K562 (cell line): ENCODE results near the gene FOXN1. TPM values are rescaled to one million over a fixed set of nuclear protein-coding genes. Genes with fewer than 3 reads are reported as not detected.

ENCODE experiments used
- ATAC-seq: fragments of 200-7000 bp; cut with Tn5 transposase; 3 replicates; pipeline ENCODE4 v1.9.1; 2020; ENCODE audit warnings: moderate library complexity
- BruUV-seq: library from RNA; stranded (reverse); fragments of 400-500 nt; replicated peaks from 2 replicates; lab custom pipeline; 2021; lab: Mats Ljungman, UMichigan
- CTCF ChIA-PET: fragments of 300-600 bp; formaldehyde crosslinking; extraction: SDS; loops from one replicate; lab custom pipeline; 2021; ENCODE audit warnings: low intra/inter-chr PET ratio; lab: Yijun Ruan, JAX
- POLR2A ChIA-PET: fragments of 300-600, 350-650 bp; sonication (Branson Sonifier 250); formaldehyde crosslinking; extraction: SDS; loops from one replicate; lab custom pipeline; 2021; ENCODE audit warnings: antibody characterized with exemption, inconsistent platforms; lab: Yijun Ruan, JAX
- DNase-seq, 4 experiments: peaks; one replicate each; pipeline versions ENCODE4 v3.0.0 to v3.0.0-alpha.2; 2011 to 2018; ENCODE audit warnings: low spot score in 3 of 4, mixed read lengths in 3 of 4; ENCODE audit errors: extremely low read depth in 1 of 4
- FAIRE-seq: peaks from 2 replicates; lab custom pipeline; 2011; peaks lifted over from hg19 to GRCh38; lab: Jason Lieb, UNC
- H2AFZ ChIP-seq: 2 replicates; pipeline ENCODE4 v1.6.0; 2011; ENCODE audit warnings: low read depth, low read length, control low read depth, inconsistent platforms
- H3K27ac ChIP-seq: fragments of 200-600 bp; 3 replicates; pipeline ENCODE4 v1.8.0; 2011; ENCODE audit warnings: low read depth, mild to moderate bottlenecking, control low read depth, inconsistent platforms, low read length, moderate library complexity, mixed read lengths; ENCODE audit errors: extremely low read depth
- H3K27me3 ChIP-seq, 2 experiments: fragments of 300-600 bp in 1 of 2; 2 replicates in 1 of 2; 3 replicates in 1 of 2; pipeline versions ENCODE4 v1.6.0 to v1.8.0; 2011; ENCODE audit warnings: inconsistent platforms in 2 of 2, low read length in 2 of 2, mild to moderate bottlenecking in 1 of 2, mixed read lengths in 1 of 2, moderate library complexity in 1 of 2; ENCODE audit not compliant: control insufficient read depth in 2 of 2, insufficient read depth in 2 of 2
- H3K36me3 ChIP-seq: fragments of 300-600 bp; 3 replicates; pipeline ENCODE4 v1.8.0; 2011; ENCODE audit warnings: mild to moderate bottlenecking, low read length, inconsistent platforms; ENCODE audit not compliant: control insufficient read depth, insufficient read depth
- H3K4me1 ChIP-seq, 2 experiments: fragments of 200-600 bp in 1 of 2; replicated peaks in 1 of 2; 2 replicates in 1 of 2; 3 replicates in 1 of 2; pipeline versions ENCODE4 v1.5.1 to v1.8.0; 2011; ENCODE audit warnings: inconsistent platforms in 2 of 2, low read length in 2 of 2, mild to moderate bottlenecking in 1 of 2, mixed read lengths in 1 of 2, moderate library complexity in 1 of 2; ENCODE audit not compliant: control insufficient read depth in 2 of 2, insufficient read depth in 2 of 2
- H3K4me2 ChIP-seq: 2 replicates; pipeline ENCODE4 v1.6.1; 2011; ENCODE audit warnings: low read length, control low read depth, inconsistent platforms, mixed read lengths; ENCODE audit not compliant: insufficient read depth
- H3K4me3 ChIP-seq: fragments of 200-600 bp; sonication (generic), shearing (Covaris generic); 2 replicates; pipeline ENCODE4 v1.5.1; 2016; ENCODE audit warnings: control low read depth, inconsistent platforms
- H3K79me2 ChIP-seq: fragments of 200-600 bp; 3 replicates; pipeline ENCODE4 v1.8.0; 2011; ENCODE audit warnings: low read length, inconsistent platforms; ENCODE audit not compliant: control insufficient read depth, insufficient read depth
- H3K9ac ChIP-seq, 2 experiments: 2 replicates each; pipeline versions ENCODE4 v1.6.0 to v1.6.1; 2011; ENCODE audit warnings: low read depth in 2 of 2, low read length in 2 of 2, control low read depth in 1 of 2, inconsistent platforms in 1 of 2, mild to moderate bottlenecking in 1 of 2, mixed read lengths in 1 of 2; ENCODE audit not compliant: insufficient read depth in 1 of 2
- H3K9me1 ChIP-seq: one replicate; pipeline ENCODE4 v1.6.0; 2011; ENCODE audit warnings: inconsistent platforms, mild to moderate bottlenecking, low read length, moderate library complexity; ENCODE audit not compliant: control insufficient read depth, insufficient read depth
- H3K9me3 ChIP-seq: replicated peaks from 2 replicates; pipeline ENCODE4 v1.5.1; 2011; ENCODE audit warnings: low read depth, low read length, inconsistent platforms; ENCODE audit not compliant: control insufficient read depth, insufficient read depth
- H4K20me1 ChIP-seq: replicated peaks from 2 replicates; pipeline ENCODE4 v1.6.1; 2011; ENCODE audit warnings: low read length, inconsistent platforms, mixed read lengths; ENCODE audit not compliant: control insufficient read depth, insufficient read depth
- BRF1 ChIP-seq: IDR thresholded peaks from 3 replicates; pipeline ENCODE4 v1.6.1; 2011; ENCODE audit warnings: borderline replicate concordance, mild to moderate bottlenecking; ENCODE audit not compliant: insufficient read length; ENCODE audit errors: extremely low read depth
- MCM7 ChIP-seq, 2 experiments: fragments of 450-650 bp; IDR thresholded peaks; 2 replicates each; pipeline ENCODE4 v1.6.1; 2016 to 2018
- MTA3 ChIP-seq: fragments of 450-650 bp; formaldehyde crosslinking; IDR thresholded peaks from 2 replicates; pipeline ENCODE4 v1.6.1; 2017; ENCODE audit warnings: mild to moderate bottlenecking, borderline replicate concordance
- NCOA6 ChIP-seq: fragments of 450-650 bp; IDR thresholded peaks from 2 replicates; pipeline ENCODE4 v1.6.1; 2017; ENCODE audit warnings: mild to moderate bottlenecking
- NR2C2 ChIP-seq, 2 experiments: fragments of 200-800 bp in 1 of 2; sonication (Bioruptor generic) in 1 of 2; sonication (generic) in 1 of 2; formaldehyde crosslinking in 1 of 2; IDR thresholded peaks; 2 replicates each; pipeline versions ENCODE4 v1.6.1 to v1.8.0; 2016 to 2022; ENCODE audit warnings: mild to moderate bottlenecking in 1 of 2, missing compliant biosample characterization in 1 of 2, missing genetic modification characterization in 1 of 2, missing genetic modification reagents in 1 of 2
- NR2F6 ChIP-seq: fragments of 450-650 bp; formaldehyde crosslinking; IDR thresholded peaks from 2 replicates; pipeline ENCODE4 v1.4.0; 2020; ENCODE audit warnings: mild to moderate bottlenecking
- PTRF ChIP-seq: fragments of 450-650 bp; IDR thresholded peaks from 2 replicates; pipeline ENCODE4 v1.6.1; 2016; ENCODE audit warnings: mild to moderate bottlenecking, missing genetic modification characterization, missing compliant biosample characterization
- SIN3A ChIP-seq, 2 experiments: fragments of 150-350 bp in 1 of 2; IDR thresholded peaks; 2 replicates each; pipeline ENCODE4 v1.6.1; 2011 to 2016; ENCODE audit warnings: borderline replicate concordance in 2 of 2, low read depth in 2 of 2, low read length in 2 of 2, mild to moderate bottlenecking in 2 of 2, moderate library complexity in 2 of 2; ENCODE audit not compliant: control insufficient read depth in 1 of 2
- ZSCAN32 ChIP-seq: fragments of 450-650 bp; formaldehyde crosslinking; IDR thresholded peaks from 2 replicates; pipeline ENCODE4 v1.4.0; 2020; ENCODE audit warnings: mild to moderate bottlenecking, moderate library complexity
- WGBS: fragments of 100-300 bp; shearing (Covaris generic); methylation state at CpG from one replicate; pipeline ENCODE4 v1.1.6; 2016; ENCODE audit warnings: low coverage, mixed read lengths; ENCODE audit not compliant: insufficient coverage; ENCODE audit errors: missing lambda C conversion rate; 5-methylcytosine and 5-hydroxymethylcytosine counted together
- in situ Hi-C: fragments of 300-500 bp; cut with MboI; formaldehyde crosslinking; loops from 4 replicates; pipeline ENCODE4 v1.15.0; 2018; ENCODE audit warnings: inconsistent platforms, mixed read lengths
- intact Hi-C: fragments of 100-400 bp; cut with micrococcal nuclease; formaldehyde crosslinking; loops from 2 replicates; pipeline ENCODE4 v1.14.2; 2022
- polyA plus RNA-seq, 8 experiments: library from polyadenylated mRNA; depleted of rRNA in 4 of 8; stranded (reverse) in 5 of 8; unstranded in 3 of 8; fragments of >200 nt; fragmentation: Nextera tagmentation in 2 of 8; fragmentation: Illumina TruSeq in 1 of 8; extraction: Ambion mirVana in 2 of 8; extraction: Trizol in 1 of 8; gene quantifications; 2 replicates each; pipeline versions ENCODE4 v1.2.1 to v1.2.3, GENCODE V29; 2011 to 2014; ENCODE audit warnings: inconsistent platforms in 1 of 8, missing spikeins in 1 of 8
- total RNA-seq, 7 experiments: library from RNA; depleted of rRNA in 6 of 7; stranded (reverse); fragments of >200 nt in 6 of 7; fragmentation: Illumina TruSeq in 2 of 7; extraction: Trizol in 2 of 7; gene quantifications; 2 replicates each; pipeline versions ENCODE4 v1.2.1 to v1.2.3, GENCODE V29; 2011 to 2021; ENCODE audit warnings: low replicate concordance in 1 of 7
- TF ChIP-seq, protein P1 (sequence below): fragments of 450-650 bp; conservative IDR thresholded peaks from 2 replicates; pipeline ENCODE4 v1.6.1; 2016; ENCODE audit warnings: missing genetic modification characterization, low read depth, mild to moderate bottlenecking, missing compliant biosample characterization, moderate library complexity
- TF ChIP-seq, protein P2 (sequence below): sonication (generic); formaldehyde crosslinking; IDR thresholded peaks from 2 replicates; pipeline ENCODE4 v1.8.0; 2023; ENCODE audit warnings: mild to moderate bottlenecking, missing genetic modification reagents
- TF ChIP-seq, protein P3 (sequence below): sonication (generic); formaldehyde crosslinking; IDR thresholded peaks from 2 replicates; pipeline ENCODE4 v1.5.0; 2020; ENCODE audit warnings: missing genetic modification reagents
- TF ChIP-seq, protein P4 (sequence below), 2 experiments: fragments of 450-650 bp; conservative IDR thresholded peaks; 2 replicates each; pipeline ENCODE4 v1.6.1; 2017; ENCODE audit warnings: mild to moderate bottlenecking in 2 of 2, moderate library complexity in 2 of 2

FOXN1 gene
- total and polyA plus RNA-seq, 9 of the 15 experiments (the other 6 are each of a cell fraction or from before 2014, with no cell fraction given), result not detected

DNA sequence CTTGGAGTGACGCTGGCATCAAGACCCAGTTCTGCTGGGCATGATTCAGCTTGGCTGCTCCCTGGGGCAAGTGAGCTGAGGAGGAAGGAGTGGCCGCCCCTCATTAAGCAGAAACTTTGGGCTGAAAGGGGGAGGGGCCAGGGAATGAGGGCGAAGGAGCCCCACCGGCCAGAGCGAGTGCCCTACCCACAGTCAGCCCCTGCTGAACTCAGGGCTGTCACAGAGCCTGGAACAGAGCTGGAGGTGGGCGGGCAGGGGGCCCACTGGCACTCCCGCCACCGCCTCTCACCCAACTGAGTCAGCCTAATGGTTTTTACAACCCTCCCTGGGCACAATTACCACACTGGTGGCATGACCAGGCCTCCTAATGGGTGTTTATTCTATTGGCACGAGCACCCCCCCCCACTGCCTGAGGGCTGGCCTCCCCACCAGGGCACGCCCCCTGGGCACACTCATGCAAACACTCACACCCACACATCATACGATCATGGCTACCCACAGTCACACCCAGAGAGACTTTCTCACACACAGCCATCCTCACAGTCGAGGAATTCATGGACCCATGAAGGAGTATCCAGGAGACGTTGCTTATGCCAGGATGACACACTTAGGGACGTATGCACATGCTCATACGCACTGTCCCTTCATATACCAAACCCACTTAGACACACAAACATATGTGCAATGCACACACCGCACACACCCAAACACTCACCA is 27.1 kb downstream of the FOXN1 start:
- H2AFZ ChIP-seq, result no peak overlapping the region
- H3K4me3 ChIP-seq, result no peak overlapping the region
- POLR2A ChIA-PET, result no interaction called here
- H3K9me1 ChIP-seq, result no peaks in the 10 kb centered on the region
- no peak overlapping the region for H3K4me2 ChIP-seq
- no peaks in the 10 kb centered on the region for H3K79me2 ChIP-seq
- no peaks in the 10 kb centered on the region for H3K36me3 ChIP-seq
- CTCF ChIA-PET, result no interaction called here
- WGBS, result 7% methylated on average over 14 of the region's 16 CpGs
- no peak overlapping the region for H3K27ac ChIP-seq
- peaks cover 5 to 44% of the 10 kb centered on the region in 2 experiments; a peak in 4 of 5 replicates for H3K27me3 ChIP-seq
- no peak for ATAC-seq
- BruUV-seq, result no TSS peak
- no peak overlapping the region for H3K9ac ChIP-seq
- intact Hi-C loops (no loop called here), in situ Hi-C loops (no loop called here)
- FAIRE-seq, result no peak
- DNase-seq, result no peak
- no peaks in the 10 kb centered on the region for H3K9me3 ChIP-seq
- H4K20me1 ChIP-seq, result 0 out of 2 replicates have a peak, but pooled peaks cover 13% of the 10 kb centered on the region
- peaks cover under 1 to 16% of the 10 kb centered on the region in 2 experiments; a peak in 3 of 5 replicates for H3K4me1 ChIP-seq
- no peak for TF ChIP-seq ZSCAN32 (CRISPR knock-in tag)
- TF ChIP-seq, protein P1, sequence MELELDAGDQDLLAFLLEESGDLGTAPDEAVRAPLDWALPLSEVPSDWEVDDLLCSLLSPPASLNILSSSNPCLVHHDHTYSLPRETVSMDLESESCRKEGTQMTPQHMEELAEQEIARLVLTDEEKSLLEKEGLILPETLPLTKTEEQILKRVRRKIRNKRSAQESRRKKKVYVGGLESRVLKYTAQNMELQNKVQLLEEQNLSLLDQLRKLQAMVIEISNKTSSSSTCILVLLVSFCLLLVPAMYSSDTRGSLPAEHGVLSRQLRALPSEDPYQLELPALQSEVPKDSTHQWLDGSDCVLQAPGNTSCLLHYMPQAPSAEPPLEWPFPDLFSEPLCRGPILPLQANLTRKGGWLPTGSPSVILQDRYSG (tag), result no peak
- TF ChIP-seq, protein P2, sequence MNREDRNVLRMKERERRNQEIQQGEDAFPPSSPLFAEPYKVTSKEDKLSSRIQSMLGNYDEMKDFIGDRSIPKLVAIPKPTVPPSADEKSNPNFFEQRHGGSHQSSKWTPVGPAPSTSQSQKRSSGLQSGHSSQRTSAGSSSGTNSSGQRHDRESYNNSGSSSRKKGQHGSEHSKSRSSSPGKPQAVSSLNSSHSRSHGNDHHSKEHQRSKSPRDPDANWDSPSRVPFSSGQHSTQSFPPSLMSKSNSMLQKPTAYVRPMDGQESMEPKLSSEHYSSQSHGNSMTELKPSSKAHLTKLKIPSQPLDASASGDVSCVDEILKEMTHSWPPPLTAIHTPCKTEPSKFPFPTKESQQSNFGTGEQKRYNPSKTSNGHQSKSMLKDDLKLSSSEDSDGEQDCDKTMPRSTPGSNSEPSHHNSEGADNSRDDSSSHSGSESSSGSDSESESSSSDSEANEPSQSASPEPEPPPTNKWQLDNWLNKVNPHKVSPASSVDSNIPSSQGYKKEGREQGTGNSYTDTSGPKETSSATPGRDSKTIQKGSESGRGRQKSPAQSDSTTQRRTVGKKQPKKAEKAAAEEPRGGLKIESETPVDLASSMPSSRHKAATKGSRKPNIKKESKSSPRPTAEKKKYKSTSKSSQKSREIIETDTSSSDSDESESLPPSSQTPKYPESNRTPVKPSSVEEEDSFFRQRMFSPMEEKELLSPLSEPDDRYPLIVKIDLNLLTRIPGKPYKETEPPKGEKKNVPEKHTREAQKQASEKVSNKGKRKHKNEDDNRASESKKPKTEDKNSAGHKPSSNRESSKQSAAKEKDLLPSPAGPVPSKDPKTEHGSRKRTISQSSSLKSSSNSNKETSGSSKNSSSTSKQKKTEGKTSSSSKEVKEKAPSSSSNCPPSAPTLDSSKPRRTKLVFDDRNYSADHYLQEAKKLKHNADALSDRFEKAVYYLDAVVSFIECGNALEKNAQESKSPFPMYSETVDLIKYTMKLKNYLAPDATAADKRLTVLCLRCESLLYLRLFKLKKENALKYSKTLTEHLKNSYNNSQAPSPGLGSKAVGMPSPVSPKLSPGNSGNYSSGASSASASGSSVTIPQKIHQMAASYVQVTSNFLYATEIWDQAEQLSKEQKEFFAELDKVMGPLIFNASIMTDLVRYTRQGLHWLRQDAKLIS (CRISPR knock-in tag), result no peak
- TF ChIP-seq NR2F6 (CRISPR knock-in tag), result no peak
- TF ChIP-seq NCOA6, result no peak
- TF ChIP-seq, protein P3, sequence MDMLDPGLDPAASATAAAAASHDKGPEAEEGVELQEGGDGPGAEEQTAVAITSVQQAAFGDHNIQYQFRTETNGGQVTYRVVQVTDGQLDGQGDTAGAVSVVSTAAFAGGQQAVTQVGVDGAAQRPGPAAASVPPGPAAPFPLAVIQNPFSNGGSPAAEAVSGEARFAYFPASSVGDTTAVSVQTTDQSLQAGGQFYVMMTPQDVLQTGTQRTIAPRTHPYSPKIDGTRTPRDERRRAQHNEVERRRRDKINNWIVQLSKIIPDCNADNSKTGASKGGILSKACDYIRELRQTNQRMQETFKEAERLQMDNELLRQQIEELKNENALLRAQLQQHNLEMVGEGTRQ (CRISPR knock-in tag), result no peak
- no peak for TF ChIP-seq MCM7 (IDR thresholded peaks at IDR 0.05)
- no peak for TF ChIP-seq BRF1
- TF ChIP-seq SIN3A (IDR thresholded peaks at IDR 0.05; ENCODE audit: borderline replicate concordance in 2 of 2, control insufficient read depth in 1 of 2, low read depth in 2 of 2, low read length in 2 of 2), result no peak
- TF ChIP-seq PTRF (tag), result no peak
- TF ChIP-seq MTA3, result no peak
- no peak for TF ChIP-seq NR2C2 (CRISPR knock-in tag; IDR thresholded peaks at IDR 0.05)
- no peak for TF ChIP-seq NR2C2 (tag; IDR thresholded peaks at IDR 0.05)
- TF ChIP-seq, protein P4, sequence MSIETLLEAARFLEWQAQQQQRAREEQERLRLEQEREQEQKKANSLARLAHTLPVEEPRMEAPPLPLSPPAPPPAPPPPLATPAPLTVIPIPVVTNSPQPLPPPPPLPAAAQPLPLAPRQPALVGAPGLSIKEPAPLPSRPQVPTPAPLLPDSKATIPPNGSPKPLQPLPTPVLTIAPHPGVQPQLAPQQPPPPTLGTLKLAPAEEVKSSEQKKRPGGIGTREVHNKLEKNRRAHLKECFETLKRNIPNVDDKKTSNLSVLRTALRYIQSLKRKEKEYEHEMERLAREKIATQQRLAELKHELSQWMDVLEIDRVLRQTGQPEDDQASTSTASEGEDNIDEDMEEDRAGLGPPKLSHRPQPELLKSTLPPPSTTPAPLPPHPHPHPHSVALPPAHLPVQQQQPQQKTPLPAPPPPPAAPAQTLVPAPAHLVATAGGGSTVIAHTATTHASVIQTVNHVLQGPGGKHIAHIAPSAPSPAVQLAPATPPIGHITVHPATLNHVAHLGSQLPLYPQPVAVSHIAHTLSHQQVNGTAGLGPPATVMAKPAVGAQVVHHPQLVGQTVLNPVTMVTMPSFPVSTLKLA (conservative IDR thresholded peaks at IDR 0.05), result no peak
